ENCODE measurements around the gene ANKRD45.
"Not testable (repeated sequence)": the region's sequence is repeated elsewhere in the genome, so short reads cannot be mapped to it uniquely, and the experiment has no call there.

The ANKRD45 gene

GRCh38 chr1:173639102-173639501, 30.5 kb downstream of the ANKRD45 start:
- DNase-seq = no peak

DNA sequence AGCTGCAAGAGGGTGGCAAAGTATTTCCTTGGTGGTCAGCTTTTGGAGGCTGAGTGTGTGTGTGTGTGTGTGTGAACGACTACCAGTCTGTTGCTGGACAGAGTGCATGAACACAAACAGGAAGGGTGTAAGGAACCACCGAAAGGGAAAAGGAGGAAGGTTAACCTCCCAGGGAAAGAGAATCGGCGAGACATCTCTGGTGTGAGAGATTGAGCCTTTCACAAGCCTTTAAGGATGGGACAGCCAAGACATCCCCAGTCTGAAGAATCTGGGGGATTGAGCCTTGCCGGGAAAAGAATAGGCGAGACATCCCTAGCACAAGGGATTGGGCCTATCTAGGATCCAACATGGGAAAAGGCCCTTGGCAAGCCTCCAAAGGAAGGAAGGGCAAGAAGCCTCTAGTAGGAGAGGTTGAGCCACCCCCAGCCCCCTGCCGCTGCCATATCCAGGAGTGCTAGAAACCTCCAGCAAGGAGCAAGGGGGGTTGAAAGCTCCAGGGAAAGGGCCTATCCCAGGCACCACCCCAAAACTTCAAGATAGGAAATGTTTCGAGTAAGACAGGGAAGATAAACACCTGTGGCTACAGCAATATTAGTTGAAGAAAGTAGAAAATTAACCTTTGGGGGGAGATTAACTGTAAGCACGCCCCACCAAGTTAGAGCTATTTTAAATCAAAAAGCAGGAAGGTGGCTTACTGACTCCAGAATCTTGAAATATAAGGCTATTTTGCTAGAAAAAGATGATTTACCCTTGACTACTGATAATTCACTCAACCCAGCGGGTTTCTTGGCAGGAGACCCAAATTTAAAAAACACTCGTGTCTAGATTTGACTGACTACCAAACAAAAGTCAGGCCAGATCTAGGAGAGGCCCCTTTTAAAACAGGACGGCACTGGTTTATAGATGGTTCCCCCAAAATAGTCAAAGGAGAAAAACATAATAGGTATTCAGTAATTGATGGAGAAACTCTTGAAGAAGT, 31.3 kb downstream of the ANKRD45 start:
- DNase-seq = no peak

GRCh38 chr1:173637236-173638042, 32.2 kb downstream of the ANKRD45 start:
- not testable (repeated sequence) for DNase-seq

DNA sequence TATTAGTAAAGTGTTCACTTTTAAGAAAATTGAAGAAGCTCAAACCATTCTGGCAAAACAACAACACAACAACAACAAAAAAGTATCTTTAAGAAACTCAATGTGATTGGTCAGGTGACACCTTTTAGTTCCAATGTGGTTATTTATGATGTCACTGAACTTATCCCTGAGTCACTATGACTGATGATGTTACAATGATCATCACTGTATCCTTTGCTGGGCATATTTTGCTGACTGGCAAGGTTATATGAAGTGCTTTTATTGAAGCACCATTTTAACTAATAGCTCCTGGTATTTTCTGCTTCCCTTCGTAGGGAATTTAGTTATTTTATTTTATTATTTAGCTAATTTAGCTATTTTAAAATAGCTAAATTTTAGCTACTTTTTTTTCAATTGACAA, 34.5 kb downstream of the ANKRD45 start, which contains the start of gene TEX50:
TEX50 (plus strand) TSS at position 223 of the 400 bp plus-strand sequence. CDS start 184 bp downstream, outside the sequence.
- no peak for DNase-seq

DNA sequence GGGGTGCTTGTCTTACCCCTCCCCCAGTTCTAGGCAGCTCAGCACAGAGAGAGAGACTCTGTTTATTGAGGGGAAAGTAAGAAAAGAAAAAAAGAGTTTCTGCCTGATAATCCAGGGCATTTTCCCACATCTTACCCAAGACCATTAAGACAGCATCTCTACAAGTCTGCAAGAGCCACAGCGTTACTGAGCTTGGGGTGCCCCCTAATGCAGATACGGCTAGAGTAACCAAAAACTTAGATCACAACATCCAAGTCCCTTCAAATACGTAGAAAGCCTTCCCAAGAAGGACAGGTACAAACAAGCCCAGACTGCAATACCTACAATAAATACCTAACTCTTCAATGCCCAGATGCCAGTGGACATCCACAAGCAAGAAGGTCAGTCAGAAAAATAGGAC, 40.8 kb downstream of the ANKRD45 start:
- DNase-seq = no peak

DNA sequence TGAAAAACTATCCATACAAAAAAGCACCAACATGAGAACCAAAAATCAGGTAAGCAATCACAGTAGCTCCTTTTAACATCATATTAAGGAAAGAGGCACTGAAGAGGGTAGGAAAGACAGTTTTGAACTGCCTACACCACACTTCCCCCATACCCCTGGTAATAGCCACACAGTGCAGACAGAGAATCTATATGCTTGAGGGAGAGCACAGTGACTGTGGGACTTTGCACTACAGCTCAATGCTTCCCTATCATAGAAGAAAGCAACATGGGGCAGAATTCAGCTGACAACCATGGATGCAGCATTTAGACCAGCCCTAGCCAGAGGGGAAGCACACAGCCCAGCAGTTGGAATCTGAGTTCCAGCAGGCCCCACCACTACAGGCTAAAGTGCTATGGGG, 42.4 kb downstream of the ANKRD45 start:
- no peak for DNase-seq

- DNase-seq = no peak
Measured at GRCh38 chr1:173616859-173617258, 52.8 kb downstream of the ANKRD45 start.

GRCh38 chr1:173613086-173613485, 56.6 kb downstream of the ANKRD45 start:
- DNase-seq = not testable (repeated sequence)

DNA sequence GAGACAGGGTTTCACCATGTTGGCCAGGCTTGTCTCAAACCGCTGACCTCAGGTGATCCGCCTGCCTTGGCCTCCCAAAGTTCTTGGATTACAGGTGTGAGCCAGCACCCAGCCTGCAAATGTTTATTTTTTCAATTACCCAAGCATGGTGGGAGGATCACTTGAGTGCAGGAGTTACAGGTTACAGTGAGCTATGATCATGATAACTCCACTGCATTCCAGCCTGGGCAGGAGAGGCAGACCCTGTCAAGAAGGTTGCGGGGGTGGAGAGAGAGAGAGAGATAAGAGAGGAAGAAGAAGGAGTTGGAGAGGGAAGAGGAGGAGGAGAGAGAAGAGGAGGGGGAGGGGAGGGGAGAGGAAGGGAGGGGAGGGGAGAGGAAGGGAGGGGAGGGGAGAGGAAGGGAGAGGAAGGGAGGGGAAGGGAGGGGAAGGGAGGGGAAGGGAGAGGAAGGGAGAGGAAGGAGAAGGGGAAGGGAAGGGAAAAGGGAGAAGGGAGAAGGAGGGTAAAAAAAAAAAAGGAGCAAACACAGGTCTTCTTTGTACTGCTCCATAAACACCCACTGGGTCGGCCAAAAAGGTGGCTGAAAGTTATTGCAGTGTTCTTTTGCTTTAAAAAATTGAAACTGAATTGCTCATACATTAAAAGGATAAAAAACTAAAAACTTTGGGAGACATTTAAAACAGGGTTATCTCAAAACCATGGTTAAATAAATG, 61.0 kb downstream of the ANKRD45 start:
- DNase-seq = no peak

GRCh38 chr1:173603056-173603591, 66.5 kb downstream of the ANKRD45 start, which contains the start of gene SLC9C2:
Gene SLC9C2, minus strand, starts transcription at chr1:173603072. Its CDS starts 1,296 bp downstream, at chr1:173601776.
- DNase-seq = no peak

- DNase-seq = no peak
Measured at GRCh38 chr1:173601588-173601987, 68.1 kb downstream of the ANKRD45 start.

- DNase-seq = no peak
Measured at GRCh38 chr1:173596097-173596825, 73.4 kb downstream of the ANKRD45 start.

DNA sequence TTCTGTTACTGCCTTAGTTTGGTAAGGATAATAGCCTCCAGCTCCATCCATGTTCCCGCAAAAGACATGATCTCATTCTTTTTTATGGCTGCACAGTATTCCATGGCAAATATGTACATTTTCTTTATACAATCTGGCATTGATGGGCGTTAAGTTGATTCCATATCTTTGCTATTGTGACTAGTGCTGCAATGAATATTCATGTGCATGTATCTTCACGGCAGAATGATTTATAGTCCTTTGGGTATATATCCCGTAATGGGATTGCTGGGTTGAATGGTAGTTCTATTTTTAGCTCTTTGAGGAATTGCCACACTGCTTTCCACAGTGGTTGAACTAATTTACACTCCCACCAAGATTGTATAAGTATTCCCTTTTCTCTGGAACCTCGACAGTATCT, 78.5 kb downstream of the ANKRD45 start:
- DNase-seq = not testable (repeated sequence)

DNA sequence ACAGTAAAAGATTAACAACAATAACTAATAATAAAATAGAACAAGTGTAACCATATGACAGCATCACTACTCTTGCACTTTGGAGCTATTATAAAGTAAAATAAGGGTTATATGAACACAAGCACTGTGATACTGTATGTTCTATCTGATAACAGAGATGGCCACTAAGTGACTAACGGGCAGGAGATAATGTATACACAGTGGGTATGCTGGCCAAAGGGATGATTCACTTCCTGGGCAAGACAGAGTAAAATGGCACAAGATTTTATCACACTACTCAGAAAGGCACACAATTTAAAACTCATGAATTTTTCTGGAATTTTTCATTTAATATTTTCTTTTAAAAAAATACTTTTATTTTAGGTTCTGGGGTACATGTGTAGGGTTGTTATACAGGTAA, 79.1 kb downstream of the ANKRD45 start:
- no peak for DNase-seq

- no peak for DNase-seq
Measured at GRCh38 chr1:173581383-173582079, 88.1 kb downstream of the ANKRD45 start.

DNA sequence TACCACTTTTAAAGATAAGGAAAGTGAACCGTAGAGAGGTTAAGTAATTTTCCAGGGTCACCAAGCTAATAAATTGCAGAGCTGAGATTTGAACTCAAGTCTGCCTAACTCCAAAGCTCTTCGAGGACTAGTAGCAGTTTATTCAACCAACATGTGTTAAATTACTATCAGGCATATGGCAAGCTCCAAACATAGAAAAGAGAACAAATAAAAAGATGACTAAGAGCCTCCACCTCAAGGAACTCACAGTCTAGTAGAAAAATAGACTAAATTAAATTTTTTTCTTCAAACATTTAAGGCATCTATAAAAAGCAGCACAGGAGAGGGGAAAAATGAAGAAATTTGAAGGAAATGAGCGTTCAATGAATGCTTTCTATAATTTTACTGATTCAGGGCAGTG, 89.0 kb downstream of the ANKRD45 start:
- no peak for DNase-seq

DNA sequence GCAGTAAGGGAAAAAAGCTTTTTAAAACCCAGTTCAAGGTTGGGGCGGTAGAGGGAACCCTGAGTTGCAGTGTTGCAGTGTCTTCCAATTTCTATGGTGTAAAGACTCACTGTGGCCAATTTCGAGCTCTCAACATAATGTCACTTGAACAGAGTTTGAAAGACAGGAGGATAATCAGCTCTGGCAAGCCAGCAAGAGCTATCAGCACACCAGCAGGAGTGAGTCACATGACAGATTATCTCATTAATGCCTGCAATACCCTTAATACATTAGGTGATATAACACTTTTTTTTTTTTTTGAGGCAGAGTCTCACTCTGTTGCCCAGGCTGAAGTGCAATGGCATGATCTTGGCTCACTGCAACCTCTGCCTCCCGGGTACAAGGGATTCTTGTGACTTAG, 89.6 kb downstream of the ANKRD45 start:
- DNase-seq = no peak

DNA sequence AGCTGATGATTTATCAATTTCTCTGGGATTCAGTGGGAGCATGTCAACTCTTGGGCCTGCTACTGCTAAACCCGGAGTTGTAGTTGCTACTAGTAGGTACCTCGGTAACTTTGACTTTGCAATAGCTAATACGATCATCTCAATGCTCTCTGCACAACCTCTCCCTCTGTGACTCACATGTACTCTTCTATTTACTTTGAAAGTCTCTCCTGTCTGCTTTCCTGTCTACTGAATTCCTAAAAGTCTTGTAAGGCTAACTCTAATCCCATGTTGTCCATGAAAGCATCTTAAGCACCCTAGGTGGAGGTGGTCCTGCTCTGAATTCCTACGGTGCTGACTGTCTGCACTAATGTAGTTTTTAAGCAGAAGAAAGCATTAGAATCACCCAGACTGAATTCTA, 96.1 kb downstream of the ANKRD45 start:
- no peak for DNase-seq

DNA sequence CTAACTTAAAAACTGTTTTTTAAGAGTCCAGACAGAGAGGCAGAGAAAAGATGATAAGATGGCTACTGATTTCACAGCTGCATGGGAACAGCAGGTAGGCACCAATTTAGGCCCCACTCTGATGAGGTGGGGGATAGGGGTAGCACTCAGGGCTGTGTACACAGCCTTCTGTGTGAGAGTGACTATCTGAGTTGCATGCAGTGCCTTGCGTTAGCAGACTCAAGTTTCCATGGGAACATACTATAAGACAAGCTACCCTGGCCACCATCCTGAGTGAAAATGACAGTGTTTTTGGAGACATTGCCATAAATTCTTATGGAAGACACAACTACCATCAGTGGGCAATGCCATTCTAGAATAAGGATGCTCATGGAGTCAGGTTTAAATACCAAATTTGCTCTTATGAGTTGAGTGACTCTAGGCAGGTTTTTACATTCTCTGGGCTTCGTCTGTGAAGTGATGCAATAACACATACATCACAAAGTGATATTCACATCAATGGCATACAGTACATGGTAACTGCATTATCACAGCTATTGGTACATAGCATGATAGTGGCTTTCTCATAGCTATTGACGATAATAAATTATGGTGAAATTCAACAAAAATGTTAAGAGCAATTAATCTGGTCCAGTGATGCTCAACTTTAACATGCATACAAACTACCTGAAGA, 97.3 kb downstream of the ANKRD45 start:
- DNase-seq = no peak

DNA sequence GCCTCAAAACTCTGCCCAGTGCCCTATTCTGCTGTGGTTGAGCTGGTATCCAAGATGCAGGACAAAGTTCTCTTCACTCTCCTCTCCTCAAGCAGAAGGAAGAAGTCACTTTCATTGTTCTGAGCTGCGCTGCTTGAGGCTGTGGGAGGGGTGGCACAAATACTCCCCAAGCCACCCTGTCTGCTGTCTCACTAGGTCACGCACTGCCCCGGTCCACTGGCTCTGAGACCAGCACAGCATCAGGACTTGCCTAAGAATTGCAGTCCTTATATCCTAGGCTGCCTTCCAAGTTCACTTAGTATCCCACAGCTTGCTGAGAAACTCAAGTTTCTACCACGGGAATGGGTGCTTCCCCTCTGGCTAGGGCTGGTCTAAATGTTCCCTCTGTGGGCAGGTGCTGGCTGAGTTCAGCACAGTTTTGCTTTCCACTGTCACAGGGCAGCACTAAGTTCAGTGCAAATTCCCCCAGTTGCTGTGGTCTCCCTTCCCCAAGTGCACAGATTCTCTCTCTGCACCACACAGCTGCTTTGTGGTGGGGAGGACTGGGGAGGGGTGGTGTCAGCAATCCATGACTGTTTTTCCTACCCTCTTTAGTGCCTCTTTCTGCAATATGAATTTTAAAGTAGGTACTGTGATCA, 99.2 kb downstream of the ANKRD45 start:
- DNase-seq = no peak
